SHP77 treated with DMSO at 0.1 percent for 48 hours (cell line): ENCODE measurements around the gene RAP1B.

ENCODE experiments used
- DNase-seq: peaks from one replicate; lab custom pipeline; 2025; lab: John Stamatoyannopoulos, UW

Gene RAP1B

GRCh38 chr12:68612202-68612601 is 1.5 kb downstream of the RAP1B start:
- no peak for DNase-seq

GRCh38 chr12:68612697-68613096 is 2.0 kb downstream of the RAP1B start:
- no peak for DNase-seq

DNA sequence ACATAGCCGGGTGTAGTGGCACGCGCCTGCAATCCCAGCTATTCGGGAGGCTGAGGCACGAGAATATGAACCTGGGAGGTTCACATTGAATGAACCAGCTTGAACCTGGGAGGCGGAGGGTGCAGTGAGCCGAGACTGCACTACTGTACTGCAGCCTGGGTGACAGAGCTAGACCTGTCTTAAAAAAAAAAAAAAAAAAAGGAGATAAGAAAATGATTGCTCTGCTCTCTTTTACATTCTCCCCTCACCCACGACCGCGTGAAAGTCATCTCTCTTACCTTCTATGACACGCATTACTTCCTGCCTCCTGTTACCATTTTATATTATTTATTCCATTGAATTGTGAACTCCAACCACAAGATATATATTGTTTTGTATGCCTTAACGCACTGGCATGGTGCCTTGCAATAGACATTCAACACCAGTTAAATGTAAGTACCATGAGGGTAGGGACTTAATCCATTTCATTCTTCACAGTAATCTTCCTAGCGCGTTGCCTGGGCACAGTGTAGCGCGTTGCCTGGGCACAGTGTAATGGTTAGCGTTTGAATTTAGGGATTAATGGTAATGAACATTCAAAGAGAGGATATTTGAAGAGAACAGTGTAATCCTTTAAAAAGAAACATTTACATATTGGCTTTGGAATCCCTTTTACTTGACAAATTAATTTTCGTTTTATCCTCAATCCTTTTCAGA is 2.7 kb downstream of the RAP1B start:
- DNase-seq = no peak

- no peak for DNase-seq
Observed at GRCh38 chr12:68614105-68614679, 3.5 kb downstream of the RAP1B start.

DNA sequence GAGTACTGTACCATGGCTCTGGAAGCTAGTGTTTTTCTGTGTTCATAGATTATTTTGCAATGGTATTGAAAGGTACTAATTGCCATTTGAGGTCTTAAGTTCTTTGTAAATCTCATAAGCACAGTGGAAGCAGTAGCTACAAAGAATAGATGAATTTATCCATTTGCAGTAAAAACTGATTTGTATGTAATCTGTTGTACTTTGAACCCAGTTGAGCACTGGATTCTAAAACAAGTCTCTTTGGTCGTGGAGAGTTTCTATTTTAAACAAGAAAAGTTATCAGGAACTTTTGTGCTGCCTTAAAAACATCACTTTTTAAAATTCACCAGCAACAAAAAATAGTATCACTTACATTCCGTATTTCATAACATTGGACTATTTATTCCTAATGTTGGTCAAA is 4.1 kb downstream of the RAP1B start:
- no peak for DNase-seq

DNA sequence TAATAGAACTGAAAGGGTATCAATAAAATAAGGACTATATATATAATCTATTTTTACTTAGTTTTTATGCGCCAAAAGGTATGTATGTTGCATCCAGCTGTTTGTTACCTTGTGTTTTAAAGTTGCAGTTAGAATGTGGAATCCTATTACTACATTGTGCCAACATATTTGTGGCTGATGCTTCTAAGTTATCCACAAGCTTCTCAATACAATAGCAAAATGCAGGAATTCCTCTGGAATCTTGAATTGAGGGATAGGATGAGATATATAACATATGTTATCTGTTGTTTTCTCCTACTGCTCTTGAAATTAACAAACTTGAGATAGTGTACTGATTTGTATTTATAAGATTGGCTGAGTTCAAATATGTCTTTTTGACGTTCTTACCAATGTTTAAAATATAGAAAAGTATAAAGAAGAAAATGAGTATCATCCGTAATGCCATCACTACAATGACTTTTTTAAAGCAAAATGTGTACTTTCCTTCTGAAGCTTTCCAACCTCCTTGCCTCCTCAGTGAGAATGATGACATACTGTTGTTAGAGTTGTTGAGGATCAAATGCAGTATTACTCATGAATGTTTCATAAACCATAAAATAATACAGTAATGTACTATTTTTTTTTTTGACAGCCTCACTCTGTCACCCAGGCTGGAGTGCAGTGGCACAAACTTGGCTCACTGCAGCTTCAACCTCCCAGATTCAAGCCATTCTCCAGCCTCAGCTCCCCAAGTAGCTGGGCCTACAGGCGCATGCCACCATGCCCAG is 6.6 kb downstream of the RAP1B start:
- DNase-seq = no peak

DNA sequence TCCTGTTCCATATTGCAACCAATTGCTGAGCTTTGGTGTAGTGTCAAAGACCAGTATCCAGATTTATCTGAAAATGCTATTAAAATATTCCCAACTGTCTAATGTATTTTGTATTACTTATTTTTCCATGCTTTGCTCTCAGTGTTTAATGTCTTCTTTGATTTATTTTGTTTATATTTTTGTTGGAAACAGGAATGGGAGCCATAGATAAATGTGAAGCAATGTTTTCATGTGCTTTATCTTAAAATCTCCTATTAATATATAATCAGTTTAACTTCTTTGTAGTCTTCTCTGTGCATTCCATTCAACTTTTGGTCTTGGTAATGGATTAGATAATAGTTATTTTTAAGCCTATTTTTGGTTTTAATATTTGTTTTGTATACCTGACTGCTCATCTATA is 8.8 kb downstream of the RAP1B start:
- DNase-seq = no peak

DNA sequence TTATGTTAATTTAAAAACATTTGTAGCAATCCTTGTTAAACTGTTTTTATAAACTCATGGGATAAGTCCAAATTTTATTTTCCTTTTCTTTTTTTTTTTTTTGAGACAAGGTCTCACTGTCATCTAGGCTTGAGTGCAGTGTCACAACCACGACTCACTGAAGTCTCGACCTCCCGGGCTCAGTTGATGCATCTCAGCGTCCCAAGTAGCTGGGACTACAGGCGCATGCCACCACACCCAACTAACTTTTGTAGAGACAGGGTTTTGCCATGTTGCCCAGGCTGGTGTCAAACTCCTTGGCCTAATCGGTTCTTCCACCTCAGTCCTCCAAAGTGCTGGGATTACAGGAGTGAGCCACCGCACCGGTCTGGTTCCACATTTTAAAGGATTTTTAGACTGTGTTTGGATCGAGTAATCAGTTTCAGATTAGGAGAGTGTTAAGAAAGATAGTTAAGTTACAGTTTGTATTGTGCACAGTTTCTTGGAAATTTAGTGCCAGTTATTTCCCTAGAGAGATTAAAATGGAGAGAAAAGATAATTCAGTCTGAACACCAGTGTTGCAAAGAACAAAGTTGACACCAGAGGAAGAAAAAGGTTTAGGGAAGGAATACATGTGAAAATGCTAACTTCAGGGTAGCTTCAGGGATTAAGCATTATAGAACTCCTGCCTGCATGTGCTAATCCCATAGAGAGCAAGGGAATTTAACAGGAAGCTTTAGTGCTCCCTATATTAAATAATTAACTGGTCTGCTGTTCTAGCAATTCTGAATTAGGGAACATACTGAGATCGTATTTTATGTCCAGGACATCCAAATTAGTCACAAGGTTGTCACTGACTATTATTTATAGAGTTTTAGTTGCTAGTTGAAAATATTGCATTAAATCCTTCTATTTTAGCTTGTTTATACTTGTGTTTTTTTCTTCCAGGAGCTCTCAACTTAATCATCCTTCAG is 10.1 kb downstream of the RAP1B start:
- no peak for DNase-seq

DNA sequence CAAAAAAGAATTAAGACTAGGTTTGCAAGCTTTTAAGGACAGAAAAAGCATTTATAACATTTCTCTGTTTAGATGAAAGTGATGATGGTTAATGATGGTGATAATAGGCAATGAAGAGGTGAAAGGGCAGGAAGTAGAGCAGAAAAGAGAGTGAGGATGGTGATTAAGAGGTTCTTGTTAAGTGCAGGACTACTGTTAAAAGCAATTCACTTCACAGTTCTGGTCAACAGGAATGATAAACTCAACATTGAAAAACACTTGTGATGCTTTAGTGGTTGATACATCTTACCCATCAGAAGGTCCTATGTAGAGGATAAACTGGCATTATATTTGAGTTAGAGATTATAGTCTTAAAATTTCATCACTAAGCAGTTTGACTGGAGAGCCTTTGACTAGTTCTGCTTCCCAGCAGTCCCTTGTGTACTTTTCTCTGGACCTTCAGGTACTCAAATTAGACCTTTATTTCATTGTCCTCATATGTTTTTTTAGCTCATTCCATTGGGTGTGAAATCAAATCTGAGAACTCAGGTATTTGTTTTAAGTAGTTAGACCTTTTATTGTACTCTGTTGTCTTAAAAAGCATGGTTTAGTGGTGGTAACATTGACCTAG is 10.9 kb downstream of the RAP1B start:
- DNase-seq = no peak

DNA sequence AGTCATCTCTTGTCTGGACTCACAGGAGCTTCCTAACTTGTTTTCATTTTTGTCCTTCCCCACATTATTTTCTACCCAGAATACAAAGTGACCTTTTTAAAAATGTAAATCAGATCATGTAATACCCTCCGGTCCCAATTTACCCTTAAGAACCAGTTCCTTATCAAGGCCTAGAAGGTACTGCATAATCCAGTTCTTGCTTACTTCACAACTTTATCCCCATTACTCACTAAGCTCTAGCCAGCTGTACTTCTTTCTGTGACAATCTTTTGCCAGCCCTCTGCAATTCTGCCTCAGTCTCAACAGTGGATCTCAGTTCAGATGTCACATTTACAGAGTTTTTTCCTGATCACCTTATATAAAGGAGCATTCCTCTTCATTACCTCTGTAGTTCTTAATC is 11.6 kb downstream of the RAP1B start:
- DNase-seq = no peak

- DNase-seq = no peak
Observed at GRCh38 chr12:68623059-68623458, 12.4 kb downstream of the RAP1B start.

DNA sequence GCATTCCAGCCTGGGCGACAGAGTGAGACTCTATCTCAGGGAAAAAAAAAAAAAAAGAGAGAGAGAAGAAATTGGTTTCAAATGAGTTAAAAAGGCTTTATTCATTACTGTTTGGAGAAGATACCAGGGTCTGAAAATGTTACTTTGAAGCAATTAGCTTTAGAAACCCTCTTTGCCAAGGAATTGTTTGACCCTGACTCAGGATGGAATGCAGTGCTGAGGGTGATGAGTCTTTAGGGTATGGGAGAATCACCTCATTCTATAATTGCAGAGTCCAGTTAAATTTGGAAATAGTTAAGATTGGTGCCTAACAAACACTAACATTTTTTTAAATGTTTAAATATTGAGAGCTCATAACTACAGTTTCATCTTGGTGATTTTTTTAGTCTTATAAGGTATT is 13.3 kb downstream of the RAP1B start:
- no peak for DNase-seq

DNA sequence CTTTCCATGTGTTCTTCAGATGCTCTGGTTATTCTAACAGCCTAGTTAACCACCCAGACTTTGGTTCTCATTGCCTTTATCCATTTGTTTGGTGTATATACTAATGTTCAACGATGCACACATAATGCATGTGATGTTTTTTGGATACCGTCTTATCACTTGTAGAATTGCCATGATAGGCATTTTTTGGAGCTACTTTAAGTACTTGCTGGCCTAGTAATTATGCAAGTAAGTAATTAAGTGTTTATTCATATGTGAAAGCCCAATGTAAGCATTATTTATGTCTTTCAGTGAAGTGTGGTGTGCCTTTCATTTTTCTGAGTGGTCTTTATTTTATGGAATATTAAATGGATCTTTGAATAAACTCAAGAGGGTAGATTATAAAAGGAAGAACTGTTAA is 14.2 kb downstream of the RAP1B start:
- no peak for DNase-seq

- no peak for DNase-seq
Observed at GRCh38 chr12:68627673-68628319, 17.1 kb downstream of the RAP1B start.

DNA sequence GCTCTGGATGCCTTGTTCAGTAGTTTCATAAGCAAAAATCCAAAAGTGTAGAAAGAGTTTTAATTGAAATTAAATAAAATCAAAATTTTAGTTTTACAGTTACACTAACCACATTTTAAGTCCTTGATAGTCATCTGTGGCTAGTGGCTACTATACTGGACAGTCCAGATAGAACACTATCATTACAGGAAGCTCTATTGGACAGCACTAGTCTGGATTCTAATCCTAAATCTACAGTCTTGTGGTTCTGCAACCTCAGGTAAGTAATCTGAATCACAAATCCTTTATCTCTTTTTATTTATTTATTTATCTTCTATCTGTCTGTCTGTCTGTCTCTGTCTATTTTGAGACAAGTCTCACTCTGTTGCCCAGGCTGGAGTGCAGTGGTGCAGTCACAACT is 18.0 kb downstream of the RAP1B start:
- no peak for DNase-seq

DNA sequence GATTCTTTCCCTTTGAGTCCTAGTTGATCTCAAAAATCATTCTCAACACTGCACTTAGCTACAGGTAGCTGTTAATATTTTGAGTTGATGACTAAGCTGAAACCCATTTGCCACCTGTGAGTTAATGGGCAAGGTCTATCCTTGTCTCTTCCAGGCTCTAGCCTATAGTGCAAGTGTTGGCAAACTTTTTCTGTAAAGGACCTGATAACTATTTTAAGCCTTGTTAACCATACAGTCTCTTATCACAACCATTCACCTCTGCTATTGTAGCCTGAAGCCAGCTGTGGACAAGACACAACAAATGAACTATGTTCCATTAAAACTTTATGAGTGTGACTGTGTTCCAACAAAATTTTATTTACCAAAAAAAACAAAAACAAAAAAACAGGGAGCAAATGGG is 19.4 kb downstream of the RAP1B start:
- no peak for DNase-seq

DNA sequence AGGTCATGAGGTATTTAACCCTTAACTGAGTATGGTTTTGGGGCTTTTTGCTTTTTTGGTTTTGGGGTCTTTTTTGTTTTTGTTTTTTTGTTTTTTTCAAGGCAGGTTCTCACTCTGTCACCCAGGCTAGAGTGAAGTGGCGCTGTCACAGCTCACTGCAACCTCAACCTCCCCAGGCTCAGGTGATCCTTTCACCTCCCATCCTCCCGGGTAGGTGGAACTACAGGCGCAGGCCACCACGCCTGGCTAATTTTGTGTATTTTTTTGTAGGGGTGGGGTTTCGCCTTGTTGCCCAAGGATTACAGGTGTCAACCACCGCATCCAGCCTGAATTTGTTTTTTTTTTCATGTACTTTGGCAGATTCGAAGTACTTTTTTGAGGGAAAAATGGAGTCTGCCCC is 19.9 kb downstream of the RAP1B start:
- no peak for DNase-seq

DNA sequence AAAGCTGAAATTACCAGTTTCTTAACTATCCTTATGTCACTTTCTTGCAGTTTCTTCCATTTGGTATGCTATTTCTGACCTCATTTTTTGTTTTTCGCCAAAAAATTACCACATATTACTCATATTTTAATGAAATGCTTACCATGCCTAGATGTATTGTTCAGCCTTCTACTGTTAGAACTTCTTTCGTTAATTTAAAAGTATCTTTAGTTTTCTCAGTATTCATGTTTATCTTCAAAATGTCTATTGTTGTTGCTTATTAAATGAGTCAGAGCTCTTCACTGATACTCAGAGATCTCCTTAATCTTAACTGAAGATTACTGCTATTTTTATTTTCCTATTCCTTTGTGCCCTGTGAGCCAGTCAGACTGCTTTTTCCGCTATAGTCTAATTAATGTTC is 20.5 kb downstream of the RAP1B start:
- DNase-seq = no peak

- DNase-seq = no peak
Observed at GRCh38 chr12:68632486-68632885, 21.8 kb downstream of the RAP1B start.

DNA sequence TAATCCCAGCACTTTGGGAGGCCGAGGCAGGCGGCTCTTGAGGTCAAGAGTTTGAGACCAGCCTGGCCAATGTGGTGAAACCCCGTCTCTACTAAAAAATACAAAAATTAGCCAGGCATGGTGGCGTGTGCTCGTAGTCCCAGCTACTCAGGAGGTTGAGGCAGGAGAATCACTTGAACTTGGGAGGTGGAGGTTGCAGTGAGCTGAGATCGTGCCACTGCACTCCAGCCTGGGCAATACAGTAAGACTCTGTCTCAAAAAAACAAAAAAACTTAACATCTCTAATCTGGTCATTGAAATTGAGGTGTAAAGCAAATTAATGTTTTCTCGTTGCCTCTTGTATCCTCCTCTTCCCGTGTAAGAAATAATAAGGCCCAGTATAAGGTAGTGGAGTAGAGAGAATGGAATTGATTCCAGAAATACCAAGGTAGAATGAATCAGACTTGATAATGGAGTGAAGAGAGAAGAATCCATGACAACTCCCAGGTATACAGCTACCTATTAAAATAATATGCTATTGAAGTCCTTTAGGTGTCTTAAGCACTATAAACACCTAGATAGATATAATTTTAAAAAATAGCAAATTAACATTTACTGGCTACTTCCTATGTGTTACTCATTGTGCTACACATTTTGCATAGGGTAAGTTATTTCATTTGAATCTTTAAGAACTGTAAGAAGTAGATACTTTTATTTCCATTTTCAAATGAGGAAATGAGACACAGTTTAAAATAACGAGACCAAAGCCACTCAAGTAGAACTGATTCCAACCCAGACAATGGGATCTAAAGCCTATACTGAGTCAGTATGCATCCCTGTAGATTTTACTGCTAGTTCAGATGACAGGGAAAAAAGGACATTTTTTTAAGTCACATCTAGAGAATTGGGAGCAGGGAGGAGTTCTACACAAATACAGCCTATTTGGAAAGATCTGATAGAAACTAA is 23.2 kb downstream of the RAP1B start:
- no peak for DNase-seq
